ENCODE measurements around the gene OBSCN.

- TF ChIP-seq, protein P1, sequence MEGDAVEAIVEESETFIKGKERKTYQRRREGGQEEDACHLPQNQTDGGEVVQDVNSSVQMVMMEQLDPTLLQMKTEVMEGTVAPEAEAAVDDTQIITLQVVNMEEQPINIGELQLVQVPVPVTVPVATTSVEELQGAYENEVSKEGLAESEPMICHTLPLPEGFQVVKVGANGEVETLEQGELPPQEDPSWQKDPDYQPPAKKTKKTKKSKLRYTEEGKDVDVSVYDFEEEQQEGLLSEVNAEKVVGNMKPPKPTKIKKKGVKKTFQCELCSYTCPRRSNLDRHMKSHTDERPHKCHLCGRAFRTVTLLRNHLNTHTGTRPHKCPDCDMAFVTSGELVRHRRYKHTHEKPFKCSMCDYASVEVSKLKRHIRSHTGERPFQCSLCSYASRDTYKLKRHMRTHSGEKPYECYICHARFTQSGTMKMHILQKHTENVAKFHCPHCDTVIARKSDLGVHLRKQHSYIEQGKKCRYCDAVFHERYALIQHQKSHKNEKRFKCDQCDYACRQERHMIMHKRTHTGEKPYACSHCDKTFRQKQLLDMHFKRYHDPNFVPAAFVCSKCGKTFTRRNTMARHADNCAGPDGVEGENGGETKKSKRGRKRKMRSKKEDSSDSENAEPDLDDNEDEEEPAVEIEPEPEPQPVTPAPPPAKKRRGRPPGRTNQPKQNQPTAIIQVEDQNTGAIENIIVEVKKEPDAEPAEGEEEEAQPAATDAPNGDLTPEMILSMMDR (conservative IDR thresholded peaks at IDR 0.05; ENCODE audit: low read depth, low read length): no peak
- no peak for TF ChIP-seq POLR2A (IDR thresholded peaks at IDR 0.05; ENCODE audit: low read depth, low read length)
- TF ChIP-seq RAD21 (IDR thresholded peaks at IDR 0.05; ENCODE audit: low read length): no peak
- no peak for TF ChIP-seq CEBPB (IDR thresholded peaks at IDR 0.05; ENCODE audit: low read depth, low read length)
- TF ChIP-seq, protein P2, sequence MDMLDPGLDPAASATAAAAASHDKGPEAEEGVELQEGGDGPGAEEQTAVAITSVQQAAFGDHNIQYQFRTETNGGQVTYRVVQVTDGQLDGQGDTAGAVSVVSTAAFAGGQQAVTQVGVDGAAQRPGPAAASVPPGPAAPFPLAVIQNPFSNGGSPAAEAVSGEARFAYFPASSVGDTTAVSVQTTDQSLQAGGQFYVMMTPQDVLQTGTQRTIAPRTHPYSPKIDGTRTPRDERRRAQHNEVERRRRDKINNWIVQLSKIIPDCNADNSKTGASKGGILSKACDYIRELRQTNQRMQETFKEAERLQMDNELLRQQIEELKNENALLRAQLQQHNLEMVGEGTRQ (IDR thresholded peaks at IDR 0.05; ENCODE audit: low read depth, low read length): no peak
- TF ChIP-seq MAFK (IDR thresholded peaks at IDR 0.05; ENCODE audit: low read depth, low read length): no peak
- TF ChIP-seq SMC3 (IDR thresholded peaks at IDR 0.05; ENCODE audit: low read depth, low read length): no peak
- no peak for TF ChIP-seq MXI1 (IDR thresholded peaks at IDR 0.05; ENCODE audit: borderline replicate concordance, low read depth, low read length)
- TF ChIP-seq RFX5 (IDR thresholded peaks at IDR 0.05; ENCODE audit: low read depth, low read length): no peak
- TF ChIP-seq ELK1 (IDR thresholded peaks at IDR 0.05; ENCODE audit: borderline replicate concordance, low read depth, low read length): no peak
- TF ChIP-seq NFE2L2 (IDR thresholded peaks at IDR 0.05; ENCODE audit: low read depth, low read length): no peak
Observed at GRCh38 chr1:228410671-228411070, 202.8 kb downstream of the OBSCN start.
